ENCODE measurements around the gene RPL12. TPM values are rescaled to one million over a fixed set of nuclear protein-coding genes. Genes with fewer than 3 reads are reported as not detected.

Gene RPL12
- total and polyA plus RNA-seq, 2 donors, result 2,447 to 3,757 TPM

DNA sequence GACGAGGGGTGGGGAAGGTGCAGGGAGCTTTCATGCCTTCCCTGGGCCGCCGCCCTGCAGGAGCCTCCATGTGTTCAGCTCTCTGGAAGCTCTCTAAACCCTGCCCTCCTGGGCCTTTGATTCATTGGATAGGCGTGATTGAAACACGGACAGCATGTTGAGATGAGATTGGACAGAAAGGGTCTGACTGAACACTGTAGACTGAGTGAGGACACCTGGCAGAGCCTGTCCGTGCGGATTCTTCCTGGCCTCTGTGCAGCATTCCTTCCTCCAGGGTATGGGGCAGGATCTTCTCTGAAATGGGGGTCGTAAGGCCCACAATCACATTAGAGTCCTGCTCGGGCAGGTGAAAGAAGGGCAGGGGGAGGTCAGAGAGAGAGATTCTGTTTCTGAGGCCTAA lies 12.8 kb downstream of the RPL12 start:
- Histone ChIP-seq H3K4me1 (ENCODE audit: control insufficient read depth in 2 of 2, insufficient read depth in 2 of 2, low read length in 2 of 2) (no peaks in the 10 kb centered on the region), H3K9me3 (ENCODE audit: control insufficient read depth in 2 of 2, insufficient read depth in 1 of 2, low read length in 1 of 2) (no peaks in the 10 kb centered on the region), H3K36me3 (ENCODE audit: control insufficient read depth in 2 of 2, insufficient read depth in 2 of 2, low read length in 1 of 2) (peaks cover 74 to 83% of the 10 kb centered on the region in 2 donors), H3K4me3 (ENCODE audit: low read length in 2 of 2) (no peak overlapping the region), H3K27ac (ENCODE audit: low read depth in 1 of 2, low read length in 1 of 2) (no peak overlapping the region), H3K27me3 (ENCODE audit: control insufficient read depth in 2 of 2, insufficient read depth in 1 of 2, low read length in 1 of 2) (no peaks in the 10 kb centered on the region)
- 98% methylated on average over 9 of the region's 9 CpGs for WGBS
- no peak for DNase-seq (ENCODE audit: low read depth in 6 of 9, low spot score in 9 of 9)

DNA sequence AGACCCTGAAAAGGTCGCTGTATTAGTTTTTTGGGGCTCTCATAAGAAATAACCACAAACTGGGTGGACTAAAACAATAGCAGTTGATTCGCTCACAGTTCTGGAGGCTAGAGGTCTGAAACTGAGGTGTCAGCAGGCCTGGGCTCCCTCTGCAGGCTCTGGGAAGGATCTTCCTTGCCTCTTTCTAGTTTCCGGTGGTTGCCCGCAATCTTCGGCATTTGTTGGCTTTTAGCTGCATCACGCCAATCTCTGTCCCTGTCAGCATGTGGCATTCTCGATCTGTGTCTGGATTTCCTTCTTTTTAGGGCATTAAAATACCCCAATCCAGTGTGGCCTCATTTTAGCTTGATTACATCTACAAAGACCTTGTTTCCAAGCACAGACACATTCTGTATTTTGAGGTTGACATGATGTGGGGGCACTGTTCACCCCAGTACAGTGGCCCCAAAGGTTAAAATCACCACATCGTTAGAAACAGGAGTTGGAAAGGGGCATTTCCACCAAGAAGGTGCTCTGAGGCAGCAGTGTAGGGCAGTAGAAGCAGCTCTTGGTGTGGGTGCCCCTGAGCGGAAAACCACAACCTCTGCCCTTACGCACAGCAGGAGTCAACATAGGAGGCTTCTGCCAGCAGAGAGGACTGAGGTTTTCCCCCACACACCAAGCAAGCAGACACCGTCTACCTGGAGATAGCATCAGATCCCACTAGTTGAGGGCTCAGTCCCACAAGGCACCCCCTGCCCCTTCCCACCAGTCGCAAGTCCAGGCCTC lies 13.5 kb downstream of the RPL12 start:
- H3K27ac ChIP-seq (ENCODE audit: low read depth in 1 of 2, low read length in 1 of 2), result no peak overlapping the region
- WGBS, result 86% methylated on average over 12 of the region's 12 CpGs
- H3K4me1 ChIP-seq (ENCODE audit: control insufficient read depth in 2 of 2, insufficient read depth in 2 of 2, low read length in 2 of 2), result no peaks in the 10 kb centered on the region
- no peak overlapping the region for H3K4me3 ChIP-seq (ENCODE audit: low read length in 2 of 2)
- DNase-seq (ENCODE audit: low read depth in 6 of 9, low spot score in 9 of 9), result peak in 1 of 9 donors; percentile 19
- H3K27me3 ChIP-seq (ENCODE audit: control insufficient read depth in 2 of 2, insufficient read depth in 1 of 2, low read length in 1 of 2), result no peaks in the 10 kb centered on the region
- H3K36me3 ChIP-seq (ENCODE audit: control insufficient read depth in 2 of 2, insufficient read depth in 2 of 2, low read length in 1 of 2), result peaks cover 76 to 84% of the 10 kb centered on the region in 2 donors
- H3K9me3 ChIP-seq (ENCODE audit: control insufficient read depth in 2 of 2, insufficient read depth in 1 of 2, low read length in 1 of 2), result no peaks in the 10 kb centered on the region

DNA sequence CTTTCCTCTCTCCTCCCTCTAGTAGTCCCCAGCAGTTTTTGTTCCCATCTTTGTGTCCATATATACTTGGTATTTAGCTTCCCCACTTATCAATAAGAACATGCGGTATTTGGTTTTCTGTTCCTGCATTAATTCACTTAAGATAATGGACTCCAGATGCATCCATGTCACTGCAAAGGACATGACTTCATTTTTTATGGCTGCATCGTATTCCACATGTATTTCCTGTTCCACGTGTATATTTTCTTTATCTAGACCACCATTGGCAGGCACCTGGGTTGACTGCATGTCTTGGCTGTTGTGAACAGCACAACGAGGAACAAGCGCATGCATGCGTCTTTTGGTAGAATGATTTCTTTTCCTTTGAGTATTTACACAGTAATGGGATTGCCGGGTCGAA lies 20.8 kb downstream of the RPL12 start:
- 97% methylated on average over 8 of the region's 8 CpGs for WGBS
- Histone ChIP-seq H3K4me3 (ENCODE audit: low read length in 2 of 2) (no peak overlapping the region), H3K27me3 (ENCODE audit: control insufficient read depth in 2 of 2, insufficient read depth in 1 of 2, low read length in 1 of 2) (no peaks in the 10 kb centered on the region), H3K36me3 (ENCODE audit: control insufficient read depth in 2 of 2, insufficient read depth in 2 of 2, low read length in 1 of 2) (peaks cover 37 to 40% of the 10 kb centered on the region in 2 donors), H3K9me3 (ENCODE audit: control insufficient read depth in 2 of 2, insufficient read depth in 1 of 2, low read length in 1 of 2) (no peaks in the 10 kb centered on the region), H3K4me1 (ENCODE audit: control insufficient read depth in 2 of 2, insufficient read depth in 2 of 2, low read length in 2 of 2) (peaks cover 0 to 4% of the 10 kb centered on the region in 2 donors), H3K27ac (ENCODE audit: low read depth in 1 of 2, low read length in 1 of 2) (no peak overlapping the region)
- no peak for DNase-seq (ENCODE audit: low read depth in 6 of 9, low spot score in 9 of 9)

DNA sequence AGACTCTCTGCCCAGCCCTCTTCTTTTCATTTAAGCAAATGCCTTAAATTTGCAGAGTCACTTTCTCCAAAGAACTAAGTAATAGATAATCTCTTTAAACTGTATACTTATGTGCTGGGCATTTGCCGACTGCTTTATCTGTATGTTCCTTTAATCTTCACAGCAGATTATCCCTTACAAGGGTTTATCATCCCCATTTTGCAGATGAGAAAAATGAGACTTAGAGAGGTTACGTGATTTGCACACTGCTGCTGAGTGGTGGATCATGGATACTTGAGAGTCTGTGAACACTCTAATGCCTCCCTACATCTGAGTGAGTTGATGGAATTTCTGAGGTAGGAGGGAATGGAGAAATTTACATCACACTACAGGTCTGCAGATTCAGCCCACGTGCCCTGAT lies 22.9 kb downstream of the RPL12 start:
- H3K4me1 ChIP-seq (ENCODE audit: control insufficient read depth in 2 of 2, insufficient read depth in 2 of 2, low read length in 2 of 2), result peaks cover 5 to 12% of the 10 kb centered on the region in 2 donors
- H3K9me3 ChIP-seq (ENCODE audit: control insufficient read depth in 2 of 2, insufficient read depth in 1 of 2, low read length in 1 of 2), result no peaks in the 10 kb centered on the region
- no peak for DNase-seq (ENCODE audit: low read depth in 6 of 9, low spot score in 9 of 9)
- no peak overlapping the region for H3K27ac ChIP-seq (ENCODE audit: low read depth in 1 of 2, low read length in 1 of 2)
- no peak overlapping the region for H3K4me3 ChIP-seq (ENCODE audit: low read length in 2 of 2)
- no peaks in the 10 kb centered on the region for H3K27me3 ChIP-seq (ENCODE audit: control insufficient read depth in 2 of 2, insufficient read depth in 1 of 2, low read length in 1 of 2)
- peaks cover 20 to 22% of the 10 kb centered on the region in 2 donors for H3K36me3 ChIP-seq (ENCODE audit: control insufficient read depth in 2 of 2, insufficient read depth in 2 of 2, low read length in 1 of 2)
- WGBS, result 96% methylated on average over 3 of the region's 3 CpGs

DNA sequence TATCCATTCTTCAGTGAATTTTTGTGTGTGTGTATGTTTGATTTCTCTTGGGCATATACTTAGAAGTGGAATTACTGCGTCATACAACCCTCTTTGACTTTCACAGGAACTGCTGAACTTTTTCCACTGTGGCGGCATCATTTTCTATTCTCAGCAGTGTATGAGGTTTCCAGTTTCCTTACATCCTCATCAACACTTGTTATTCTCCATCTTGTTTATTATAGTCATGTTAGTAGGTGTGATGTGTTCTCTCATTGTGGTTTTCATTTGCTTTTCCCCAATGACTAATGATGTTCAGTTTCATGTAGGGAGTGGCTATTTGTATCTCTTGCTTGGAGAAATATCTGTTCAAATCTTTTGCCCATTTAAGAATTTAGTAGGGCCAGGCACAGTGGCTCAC lies 24.4 kb downstream of the RPL12 start:
- 94% methylated on average over 2 of the region's 2 CpGs for WGBS
- Histone ChIP-seq H3K9me3 (ENCODE audit: control insufficient read depth in 2 of 2, insufficient read depth in 1 of 2, low read length in 1 of 2) (no peaks in the 10 kb centered on the region), H3K36me3 (ENCODE audit: control insufficient read depth in 2 of 2, insufficient read depth in 2 of 2, low read length in 1 of 2) (peaks cover 15 to 16% of the 10 kb centered on the region in 2 donors), H3K27ac (ENCODE audit: low read depth in 1 of 2, low read length in 1 of 2) (no peak overlapping the region), H3K27me3 (ENCODE audit: control insufficient read depth in 2 of 2, insufficient read depth in 1 of 2, low read length in 1 of 2) (no peaks in the 10 kb centered on the region), H3K4me1 (ENCODE audit: control insufficient read depth in 2 of 2, insufficient read depth in 2 of 2, low read length in 2 of 2) (peaks cover 5 to 26% of the 10 kb centered on the region in 2 donors), H3K4me3 (ENCODE audit: low read length in 2 of 2) (no peak overlapping the region)
- no peak for DNase-seq (ENCODE audit: low read depth in 6 of 9, low spot score in 9 of 9)

DNA sequence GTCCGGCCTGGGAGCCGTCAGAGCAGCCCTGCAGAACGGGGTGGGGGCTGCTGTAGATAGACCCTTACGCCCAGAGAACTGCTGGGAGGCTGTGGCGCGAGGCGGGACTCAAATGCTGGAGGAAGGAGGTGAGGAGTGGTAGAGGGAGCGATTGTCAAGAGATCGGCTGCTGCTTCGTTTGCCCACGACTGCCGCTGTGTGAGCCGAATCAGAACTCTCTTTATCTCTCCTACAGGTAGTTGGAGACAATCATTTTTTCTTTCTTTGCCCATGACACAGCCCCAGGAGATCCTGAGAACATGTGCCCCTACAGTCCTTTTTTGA lies 26.6 kb downstream of the RPL12 start:
- H3K27ac ChIP-seq (ENCODE audit: low read depth in 1 of 2, low read length in 1 of 2), result peak overlapping the region; percentile 64 to 82

DNA sequence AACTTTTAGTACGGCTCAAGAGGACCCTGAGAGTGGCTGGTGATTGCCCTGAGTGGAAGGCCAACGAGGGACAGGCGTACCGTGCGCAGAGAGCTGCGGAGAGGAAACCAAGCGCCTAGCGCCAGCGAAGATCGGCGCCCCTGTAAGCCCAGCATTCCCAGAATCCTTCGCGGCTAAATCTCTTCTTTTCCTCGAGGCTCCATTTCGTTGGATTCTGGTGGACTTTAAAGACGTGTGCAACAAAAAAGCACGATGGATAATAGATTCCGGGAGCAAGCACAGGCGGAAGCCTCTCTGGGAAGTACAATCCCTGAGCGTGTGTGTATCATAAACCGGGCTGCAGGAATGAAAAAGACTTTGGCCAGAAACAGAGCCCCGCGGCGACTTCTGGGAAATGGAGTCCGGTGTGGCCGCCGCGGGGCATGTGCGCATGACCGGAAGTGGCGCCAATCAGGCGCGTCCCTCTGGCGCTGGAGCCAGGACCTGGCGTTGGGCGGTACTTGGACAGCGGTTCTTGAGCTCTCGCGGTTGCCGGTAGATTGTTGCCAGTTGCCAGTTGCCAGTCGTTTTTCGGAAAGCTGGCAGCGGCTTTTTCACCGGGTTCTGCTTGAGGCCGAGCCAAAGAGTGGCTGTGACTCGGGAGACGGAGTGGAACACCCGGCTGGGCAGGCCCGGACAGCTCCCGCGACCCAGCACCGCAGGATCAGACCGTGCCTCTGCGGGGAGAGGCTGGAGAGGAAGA lies 27.1 kb downstream of the RPL12 start, which contains the start of gene ZNF79:
Gene ZNF79, plus strand, starts transcription at position 449 of the 742 bp plus-strand sequence. CDS start 406 bp downstream, outside the sequence.
- under 1% methylated on average over 54 of the region's 54 CpGs for WGBS
- H3K4me3 ChIP-seq (ENCODE audit: low read length in 2 of 2), result peak within 1 kb of the TSS; percentile 63 to 96
- peaks cover 7 to 8% of the 10 kb centered on the region in 2 donors for H3K36me3 ChIP-seq (ENCODE audit: control insufficient read depth in 2 of 2, insufficient read depth in 2 of 2, low read length in 1 of 2)
- no peaks in the 10 kb centered on the region for H3K9me3 ChIP-seq (ENCODE audit: control insufficient read depth in 2 of 2, insufficient read depth in 1 of 2, low read length in 1 of 2)
- H3K27ac ChIP-seq (ENCODE audit: low read depth in 1 of 2, low read length in 1 of 2), result peak within 1 kb of the TSS; percentile 80 to 82
- H3K4me1 ChIP-seq (ENCODE audit: control insufficient read depth in 2 of 2, insufficient read depth in 2 of 2, low read length in 2 of 2), result peaks cover 5 to 26% of the 10 kb centered on the region in 2 donors
- DNase-seq (ENCODE audit: low read depth in 6 of 9, low spot score in 9 of 9), result peak; percentile 82 to 96 (median 89)
- no peaks in the 10 kb centered on the region for H3K27me3 ChIP-seq (ENCODE audit: control insufficient read depth in 2 of 2, insufficient read depth in 1 of 2, low read length in 1 of 2)

More for the DNA sequence above, 26.6 kb downstream of the RPL12 start:
- Histone ChIP-seq H3K36me3 (ENCODE audit: control insufficient read depth in 2 of 2, insufficient read depth in 2 of 2, low read length in 1 of 2) (peaks cover 9 to 10% of the 10 kb centered on the region in 2 donors), H3K9me3 (ENCODE audit: control insufficient read depth in 2 of 2, insufficient read depth in 1 of 2, low read length in 1 of 2) (no peaks in the 10 kb centered on the region), H3K27me3 (ENCODE audit: control insufficient read depth in 2 of 2, insufficient read depth in 1 of 2, low read length in 1 of 2) (no peaks in the 10 kb centered on the region), H3K4me3 (ENCODE audit: low read length in 2 of 2) (peak overlapping the region; percentile 63 to 96), H3K4me1 (ENCODE audit: control insufficient read depth in 2 of 2, insufficient read depth in 2 of 2, low read length in 2 of 2) (peaks cover 5 to 26% of the 10 kb centered on the region in 2 donors)
- no peak for DNase-seq (ENCODE audit: low read depth in 6 of 9, low spot score in 9 of 9)
- under 1% methylated on average over 13 of the region's 13 CpGs for WGBS

DNA sequence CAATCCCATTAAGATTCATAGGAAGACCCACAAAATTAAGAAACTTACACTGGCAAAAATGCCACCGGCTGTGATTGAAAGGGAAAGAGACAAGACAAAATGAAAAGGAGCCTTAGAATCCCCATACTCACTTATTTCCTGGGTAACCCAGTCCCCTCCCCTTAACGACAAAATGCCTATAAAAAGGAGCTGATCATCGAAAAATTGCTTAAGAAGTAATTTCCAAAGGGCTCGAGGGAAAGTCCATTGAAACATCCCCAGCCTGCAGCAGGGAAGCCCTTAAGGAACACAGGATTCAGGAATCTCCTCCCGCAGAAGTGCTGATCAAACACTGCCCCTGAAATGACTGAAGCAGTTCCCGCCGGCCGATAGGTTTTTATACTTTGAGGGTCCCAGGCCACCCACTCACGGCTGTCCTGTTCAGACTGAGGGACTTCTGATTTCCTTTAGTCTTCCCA lies 27.7 kb downstream of the RPL12 start:
- H3K27ac ChIP-seq (ENCODE audit: low read depth in 1 of 2, low read length in 1 of 2), result peak overlapping the region; percentile 80 to 82
- peaks cover 5 to 26% of the 10 kb centered on the region in 2 donors for H3K4me1 ChIP-seq (ENCODE audit: control insufficient read depth in 2 of 2, insufficient read depth in 2 of 2, low read length in 2 of 2)

DNA sequence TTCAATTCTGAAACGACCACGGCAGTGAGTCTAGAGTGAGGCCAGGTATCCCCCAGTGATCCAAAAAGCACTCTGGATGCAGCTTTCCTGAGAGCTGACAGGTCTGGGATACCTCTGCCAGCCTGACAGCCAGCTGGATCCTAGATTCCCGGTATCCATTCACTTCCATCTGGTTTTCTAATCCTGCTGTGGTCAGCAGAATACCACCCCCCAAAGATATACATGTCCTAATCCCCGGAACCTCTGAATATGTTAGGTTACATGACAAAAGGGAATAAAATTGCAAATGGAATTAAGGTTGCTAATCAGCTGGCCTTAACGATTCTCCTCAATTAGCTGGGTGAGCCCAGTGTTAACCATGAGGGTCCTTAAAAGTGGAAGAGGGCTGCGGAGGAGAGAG lies 28.4 kb downstream of the RPL12 start:
- Histone ChIP-seq H3K27me3 (ENCODE audit: control insufficient read depth in 2 of 2, insufficient read depth in 1 of 2, low read length in 1 of 2) (peaks cover 0 to 4% of the 10 kb centered on the region in 2 donors), H3K36me3 (ENCODE audit: control insufficient read depth in 2 of 2, insufficient read depth in 2 of 2, low read length in 1 of 2) (no peaks in the 10 kb centered on the region), H3K9me3 (ENCODE audit: control insufficient read depth in 2 of 2, insufficient read depth in 1 of 2, low read length in 1 of 2) (no peaks in the 10 kb centered on the region), H3K4me3 (ENCODE audit: low read length in 2 of 2) (no peak overlapping the region), H3K27ac (ENCODE audit: low read depth in 1 of 2, low read length in 1 of 2) (no peak overlapping the region), H3K4me1 (ENCODE audit: control insufficient read depth in 2 of 2, insufficient read depth in 2 of 2, low read length in 2 of 2) (peaks cover 5 to 26% of the 10 kb centered on the region in 2 donors)
- no peak for DNase-seq (ENCODE audit: low read depth in 6 of 9, low spot score in 9 of 9)
- WGBS, result 78% methylated on average over 6 of the region's 6 CpGs

More for the DNA sequence above, 27.7 kb downstream of the RPL12 start:
- H3K4me3 ChIP-seq (ENCODE audit: low read length in 2 of 2), result peak overlapping the region; percentile 63 to 96
- no peaks in the 10 kb centered on the region for H3K9me3 ChIP-seq (ENCODE audit: control insufficient read depth in 2 of 2, insufficient read depth in 1 of 2, low read length in 1 of 2)
- 4% methylated on average over 9 of the region's 9 CpGs for WGBS
- no peaks in the 10 kb centered on the region for H3K27me3 ChIP-seq (ENCODE audit: control insufficient read depth in 2 of 2, insufficient read depth in 1 of 2, low read length in 1 of 2)
- H3K36me3 ChIP-seq (ENCODE audit: control insufficient read depth in 2 of 2, insufficient read depth in 2 of 2, low read length in 1 of 2), result peaks cover 1 to 5% of the 10 kb centered on the region in 2 donors
- DNase-seq (ENCODE audit: low read depth in 6 of 9, low spot score in 9 of 9), result peak in 1 of 9 donors; percentile 4

Data from thymus (tissue), 11 donors.